ENCODE data around the gene PLEKHA6.

Gene PLEKHA6

DNA sequence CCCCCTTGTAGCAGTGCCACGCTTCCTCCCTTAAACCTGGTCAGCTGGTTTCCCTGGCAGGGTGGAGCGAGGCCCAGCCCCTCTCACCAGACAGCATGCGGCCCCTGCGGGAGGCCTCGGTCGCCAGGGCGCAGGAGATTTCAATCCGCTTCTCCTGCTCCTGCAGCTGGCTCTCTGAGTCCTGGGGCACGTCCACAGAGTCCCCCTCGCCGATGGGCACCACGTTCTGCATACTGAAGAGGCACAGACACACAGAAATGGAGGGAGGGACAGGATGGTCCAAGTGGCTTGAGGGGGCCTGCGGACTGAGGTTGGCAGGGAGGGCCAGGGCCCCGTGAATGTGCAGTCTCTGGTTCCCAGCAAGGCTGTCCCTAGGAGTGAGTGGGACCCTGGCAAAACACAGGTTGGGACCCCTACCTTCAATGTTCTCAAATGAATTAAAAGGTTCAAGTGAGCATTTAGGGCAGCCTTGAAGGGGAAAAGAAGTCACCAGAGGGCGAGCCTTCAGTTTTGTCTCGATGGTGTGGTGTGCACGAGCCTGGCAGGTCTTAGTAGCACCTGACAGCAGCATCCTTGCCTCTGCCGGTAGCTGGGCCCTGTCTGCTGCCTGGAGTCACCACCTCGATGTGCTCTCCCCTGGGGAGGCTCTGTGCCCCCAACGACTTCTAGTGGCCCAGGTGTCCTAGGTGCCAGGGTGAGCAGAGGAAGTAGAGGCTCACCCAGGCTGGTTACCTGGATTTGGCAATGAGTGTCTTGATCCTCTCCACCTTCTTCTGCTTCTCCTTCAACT lies 131.5 kb downstream of the PLEKHA6 start:
- no peak for DNase-seq

DNA sequence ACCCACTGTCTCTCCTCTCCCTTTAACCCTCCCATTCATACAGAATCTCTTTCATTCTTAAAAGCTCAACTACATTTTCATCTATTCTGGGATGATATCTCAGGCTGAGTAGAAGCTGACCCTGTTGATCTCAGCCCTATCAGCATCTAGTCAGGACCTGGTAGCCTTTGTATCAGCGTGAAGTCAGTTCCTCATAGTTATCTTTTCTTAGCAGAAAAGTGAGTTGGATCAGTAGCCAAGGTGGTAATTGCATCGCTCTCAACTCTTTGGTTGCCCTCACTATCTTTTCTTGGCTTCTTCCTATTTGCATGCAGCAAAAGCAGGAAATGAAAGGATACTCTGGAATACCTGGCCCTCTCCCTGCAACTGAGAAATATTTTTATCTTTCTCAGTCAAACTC lies 132.4 kb downstream of the PLEKHA6 start:
- DNase-seq, result no peak

DNA sequence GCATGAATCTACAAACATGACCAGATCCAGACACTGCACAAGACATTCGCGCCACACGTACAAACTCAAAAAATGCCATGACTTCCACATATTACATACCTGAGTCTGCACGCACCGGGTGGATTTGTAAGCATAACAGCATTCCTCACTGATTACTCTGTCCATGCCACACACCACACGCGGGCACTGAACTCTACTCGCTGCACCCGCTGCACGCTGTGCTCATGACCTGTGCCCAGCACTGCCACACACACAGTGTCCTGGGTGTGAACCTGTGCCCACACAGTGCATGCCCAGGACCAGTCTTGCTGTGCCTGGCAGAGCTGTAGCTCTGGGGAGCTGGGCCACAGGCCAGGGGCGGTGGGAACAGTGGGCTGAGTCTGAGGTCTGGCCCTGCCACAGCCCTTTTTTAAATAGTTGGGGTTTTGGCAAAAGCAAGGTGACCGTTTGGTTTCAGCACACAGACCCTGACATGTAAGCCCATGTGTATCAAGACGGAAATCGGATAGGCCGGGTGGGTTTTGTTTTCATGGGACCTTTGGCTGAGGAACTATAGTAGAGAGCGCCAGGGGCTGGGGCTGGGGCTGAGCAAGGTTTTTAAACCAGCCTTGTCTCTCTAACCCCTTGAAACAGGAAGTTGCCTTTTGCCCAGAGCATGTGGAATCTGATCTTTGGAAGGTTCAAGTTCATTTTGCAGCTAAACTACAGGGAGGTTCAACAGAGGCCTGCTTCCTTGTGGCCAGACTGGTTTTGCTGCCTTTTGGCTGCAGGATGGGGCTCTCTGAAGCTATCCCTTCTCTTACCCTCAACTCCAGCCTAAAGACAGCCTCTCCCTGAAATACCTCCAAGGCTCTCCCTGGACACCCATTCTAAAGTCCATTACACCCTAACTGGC lies 133.6 kb downstream of the PLEKHA6 start:
- no peak for DNase-seq

DNA sequence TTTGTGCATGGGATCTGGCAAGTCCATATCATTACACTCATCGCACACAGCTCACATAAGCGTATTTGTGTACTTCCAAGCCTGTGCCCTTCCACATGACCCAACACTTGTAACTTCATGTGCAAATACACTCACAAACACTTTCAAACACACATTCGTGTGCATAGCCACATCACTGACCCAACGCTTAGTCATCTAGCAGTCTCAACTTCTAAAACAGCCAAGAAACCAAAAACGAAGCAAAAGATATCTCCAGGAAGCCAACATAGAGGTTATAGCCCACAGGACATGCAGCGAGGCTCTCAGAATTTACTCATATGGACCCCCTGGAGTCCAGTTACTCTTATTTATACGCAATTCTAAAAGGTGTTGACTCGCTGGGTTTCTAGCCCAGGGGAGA lies 135.1 kb downstream of the PLEKHA6 start:
- DNase-seq, result no peak

DNA sequence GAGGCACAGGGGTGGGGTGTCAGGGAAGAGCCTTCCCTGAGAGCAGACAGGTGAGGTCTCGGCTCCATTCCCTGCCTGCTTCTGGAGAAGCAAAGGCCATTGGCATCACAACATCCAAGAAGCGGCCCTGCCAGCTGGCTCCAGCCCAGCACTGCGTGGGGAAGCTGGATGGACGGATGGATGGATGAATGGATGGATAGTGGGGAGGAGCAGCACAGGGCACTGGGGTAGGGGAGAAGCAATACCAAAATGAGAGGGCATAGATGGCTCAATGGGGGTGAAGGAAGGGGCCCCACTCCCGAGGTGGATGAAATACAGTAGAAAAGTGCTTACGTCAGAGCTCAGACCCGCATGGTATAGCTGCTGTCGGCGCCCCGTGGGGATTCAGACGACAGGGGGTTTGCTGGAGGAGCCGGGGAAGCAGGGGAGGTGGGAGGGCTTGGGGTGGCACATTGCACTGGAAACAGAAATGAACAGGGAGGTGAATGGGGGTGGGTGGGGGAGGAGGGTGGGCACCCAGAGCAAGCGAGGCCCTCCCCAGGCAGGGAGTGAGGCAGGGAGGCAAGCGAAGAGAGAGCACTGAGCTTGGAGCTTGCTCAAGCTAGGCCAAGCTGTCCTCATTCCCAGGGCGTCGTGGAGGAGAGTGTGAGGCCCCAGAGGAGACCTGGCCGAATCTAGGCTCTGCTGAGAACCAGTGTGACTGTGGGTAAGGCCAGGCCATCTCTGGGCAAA lies 136.4 kb downstream of the PLEKHA6 start:
- DNase-seq, result no peak

DNA sequence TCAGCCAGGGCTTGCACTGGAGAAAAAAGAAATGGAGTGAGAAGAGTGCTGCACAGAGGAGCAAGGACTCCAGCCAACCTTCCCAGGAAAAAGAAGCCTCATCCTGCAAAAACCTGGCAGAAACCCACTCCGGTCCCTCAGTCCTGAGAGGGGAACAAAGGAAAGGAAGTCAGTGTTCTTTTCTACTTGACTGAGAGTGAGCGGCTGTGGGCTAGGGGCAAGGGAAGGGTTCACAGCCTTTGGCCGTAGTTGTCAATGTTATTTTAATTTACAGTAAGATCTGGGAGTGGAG lies 137.0 kb downstream of the PLEKHA6 start:
- no peak for DNase-seq

DNA sequence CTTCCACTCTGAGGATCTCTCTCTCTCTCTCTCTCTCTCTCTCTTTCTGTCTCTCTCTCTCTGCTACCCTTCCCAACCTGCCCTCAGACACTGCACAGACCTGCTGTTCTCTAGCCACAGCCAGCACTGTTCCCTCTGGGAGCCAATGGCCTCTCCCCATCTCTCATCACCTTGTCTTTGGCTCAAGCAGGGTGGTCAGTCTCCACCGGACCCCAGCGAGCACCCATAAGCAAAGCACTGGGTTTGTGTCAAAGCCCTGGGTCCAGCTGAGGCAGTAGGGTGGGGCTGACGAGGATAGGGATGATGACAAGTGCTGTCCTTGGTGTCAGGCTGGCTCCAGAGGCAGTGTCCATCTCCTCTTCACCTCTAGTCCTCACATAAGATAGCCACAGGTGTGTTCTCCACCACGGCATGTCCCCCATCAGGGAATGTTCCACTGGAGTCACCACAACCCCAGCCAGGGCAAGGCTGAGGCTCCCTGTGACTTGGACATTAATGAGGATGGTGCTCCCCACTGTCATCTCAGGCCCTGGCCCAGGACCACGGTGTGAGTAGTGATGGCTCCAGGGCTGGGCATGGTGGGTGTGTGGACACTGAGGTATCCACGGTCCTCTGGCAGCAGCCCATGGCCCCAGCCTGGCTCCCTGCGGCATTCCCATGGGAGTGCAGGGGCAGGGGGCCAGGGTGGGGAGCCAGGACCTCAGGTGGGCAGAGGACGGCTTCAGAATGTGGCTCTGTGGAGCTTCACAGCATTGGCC lies 137.5 kb downstream of the PLEKHA6 start:
- no peak for DNase-seq

DNA sequence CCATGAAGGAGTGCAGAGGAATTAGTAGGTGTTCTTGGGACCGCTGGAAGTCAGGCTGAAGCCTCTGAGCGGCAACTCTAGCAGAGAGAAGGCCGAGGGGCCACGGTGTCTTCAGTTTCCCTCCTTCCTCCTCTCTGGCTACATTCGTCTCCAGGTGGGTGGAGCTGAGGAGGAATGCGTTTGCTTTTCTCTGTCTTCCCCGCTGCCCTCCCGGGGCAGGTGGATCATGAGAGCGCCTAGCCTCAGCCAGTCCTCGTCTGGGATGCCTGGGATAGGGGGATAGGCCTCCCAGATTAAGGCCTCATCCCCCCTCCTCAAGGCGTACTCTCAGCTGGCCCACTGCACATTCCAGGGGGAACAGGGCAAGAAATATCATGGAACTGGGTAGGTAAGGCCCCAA lies 138.5 kb downstream of the PLEKHA6 start:
- DNase-seq, result no peak

DNA sequence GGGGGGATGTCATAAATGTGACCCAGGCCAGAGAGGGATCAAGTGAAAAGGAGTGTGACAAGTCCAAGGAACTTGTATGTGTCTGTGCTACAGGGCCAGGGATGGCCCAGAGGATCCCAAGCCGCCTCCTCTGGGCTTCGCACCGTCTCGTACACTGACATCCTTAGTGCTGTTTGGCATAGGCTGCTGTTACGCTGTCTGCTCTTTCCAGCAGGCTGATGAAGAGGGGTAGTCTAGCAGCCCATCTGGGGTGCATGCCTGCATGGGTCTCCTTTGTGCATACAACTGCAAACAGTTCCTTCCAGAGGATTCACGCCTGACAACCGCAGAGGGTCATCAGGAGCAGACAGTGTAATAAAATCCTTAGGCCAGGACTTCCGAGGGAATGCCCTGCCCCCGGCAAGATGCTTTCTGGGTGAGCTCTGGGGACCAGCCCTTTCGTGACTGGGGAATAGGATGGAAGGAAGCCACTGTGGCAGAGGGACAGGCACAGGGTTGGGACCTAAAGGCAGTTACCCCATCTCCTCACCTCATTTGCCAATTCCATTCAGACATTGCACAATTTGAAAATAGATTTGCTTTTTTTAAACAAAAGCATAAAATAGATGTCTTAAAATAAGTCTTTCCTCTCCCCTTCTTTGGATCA lies 139.6 kb downstream of the PLEKHA6 start:
- no peak for DNase-seq

DNA sequence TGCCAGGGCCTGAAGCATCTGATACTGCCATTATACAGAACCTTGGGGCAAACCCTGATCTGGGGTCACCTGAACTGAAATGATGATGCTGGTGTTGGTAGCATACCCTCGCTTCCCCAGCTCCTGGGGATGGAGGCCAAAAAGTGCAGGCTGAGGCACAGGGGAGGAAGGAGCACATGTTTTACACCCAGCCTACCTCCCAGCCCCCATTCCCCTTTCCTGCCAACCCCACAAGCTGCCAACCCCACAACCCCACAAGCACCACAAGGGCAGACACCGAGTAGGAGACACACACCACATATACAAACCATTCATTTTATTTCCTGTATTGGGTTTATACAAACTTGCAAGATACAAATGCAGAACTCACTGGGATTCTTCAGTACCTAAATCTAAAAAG lies 141.2 kb downstream of the PLEKHA6 start:
- no peak for DNase-seq

DNA sequence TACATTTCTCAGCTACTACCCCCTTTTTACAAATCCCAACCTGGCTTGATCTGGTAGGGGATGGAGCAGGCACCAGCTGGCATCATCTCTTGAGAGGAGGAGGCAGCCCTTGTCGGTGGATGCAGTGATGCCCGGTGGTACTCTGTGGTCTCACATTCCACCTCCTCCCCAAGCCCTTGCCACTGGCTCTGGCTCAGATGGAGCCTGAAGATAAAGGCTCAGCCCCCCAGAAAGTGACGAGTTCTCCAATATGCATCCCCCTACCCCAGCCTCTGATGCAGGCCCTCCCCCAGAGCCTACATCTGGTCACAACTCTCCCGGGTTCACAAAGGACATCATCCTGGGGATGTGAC lies 142.1 kb downstream of the PLEKHA6 start:
- DNase-seq, result no peak

DNA sequence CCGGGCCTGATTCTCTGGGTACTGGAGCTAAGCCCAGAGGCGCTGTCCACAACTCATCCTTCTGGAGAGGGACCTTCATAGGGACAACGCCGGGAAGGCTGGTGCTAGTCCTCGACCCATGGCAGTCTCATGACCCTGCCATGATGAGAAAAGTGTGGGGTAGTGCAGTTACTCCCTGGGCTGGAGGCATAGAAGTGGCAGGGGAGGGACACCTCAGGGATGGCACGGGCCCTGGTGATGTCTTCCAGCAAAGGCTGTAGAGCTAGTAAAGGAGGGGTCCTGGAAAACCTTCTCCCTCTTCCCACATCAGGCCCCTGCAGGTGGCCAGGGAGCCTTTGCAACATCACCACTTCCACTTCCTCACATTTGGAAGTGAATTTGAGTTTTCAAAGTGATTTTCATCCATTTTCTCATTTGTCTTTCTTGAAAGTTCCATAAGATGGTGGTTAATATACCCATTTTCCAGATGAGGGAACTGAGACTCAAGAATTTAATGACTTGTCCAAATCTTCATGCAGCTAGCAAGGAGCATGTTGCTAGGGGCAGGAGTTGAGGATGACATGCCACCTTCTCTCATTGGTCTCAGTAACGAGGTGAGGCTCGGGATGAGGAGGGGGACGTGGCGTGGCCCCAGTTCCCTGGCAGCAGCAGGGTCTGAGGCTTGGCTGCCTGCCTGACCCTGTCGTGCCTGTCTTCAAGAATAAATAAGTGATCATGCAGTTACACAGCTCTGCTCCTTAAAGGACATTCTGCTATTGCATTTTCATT lies 142.7 kb downstream of the PLEKHA6 start:
- no peak for DNase-seq

DNA sequence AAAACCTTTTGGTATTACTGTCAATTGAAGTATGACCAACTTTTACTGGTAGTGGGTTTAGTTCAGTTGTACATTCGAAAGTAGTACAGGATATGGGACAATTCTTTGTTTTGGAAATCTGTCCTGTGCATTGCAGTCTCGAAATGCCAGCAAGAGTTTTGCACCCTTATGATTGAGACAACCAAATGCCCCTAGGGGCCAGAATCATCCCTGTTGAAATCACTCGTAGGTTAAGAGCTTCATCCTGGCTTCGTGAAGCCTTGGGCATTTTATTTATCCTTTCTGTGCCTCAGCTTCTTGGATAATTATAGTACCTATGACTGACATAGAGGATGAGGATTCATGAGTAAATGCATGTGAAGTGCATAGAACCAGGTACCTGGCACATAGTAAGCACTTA lies 143.5 kb downstream of the PLEKHA6 start:
- no peak for DNase-seq

DNA sequence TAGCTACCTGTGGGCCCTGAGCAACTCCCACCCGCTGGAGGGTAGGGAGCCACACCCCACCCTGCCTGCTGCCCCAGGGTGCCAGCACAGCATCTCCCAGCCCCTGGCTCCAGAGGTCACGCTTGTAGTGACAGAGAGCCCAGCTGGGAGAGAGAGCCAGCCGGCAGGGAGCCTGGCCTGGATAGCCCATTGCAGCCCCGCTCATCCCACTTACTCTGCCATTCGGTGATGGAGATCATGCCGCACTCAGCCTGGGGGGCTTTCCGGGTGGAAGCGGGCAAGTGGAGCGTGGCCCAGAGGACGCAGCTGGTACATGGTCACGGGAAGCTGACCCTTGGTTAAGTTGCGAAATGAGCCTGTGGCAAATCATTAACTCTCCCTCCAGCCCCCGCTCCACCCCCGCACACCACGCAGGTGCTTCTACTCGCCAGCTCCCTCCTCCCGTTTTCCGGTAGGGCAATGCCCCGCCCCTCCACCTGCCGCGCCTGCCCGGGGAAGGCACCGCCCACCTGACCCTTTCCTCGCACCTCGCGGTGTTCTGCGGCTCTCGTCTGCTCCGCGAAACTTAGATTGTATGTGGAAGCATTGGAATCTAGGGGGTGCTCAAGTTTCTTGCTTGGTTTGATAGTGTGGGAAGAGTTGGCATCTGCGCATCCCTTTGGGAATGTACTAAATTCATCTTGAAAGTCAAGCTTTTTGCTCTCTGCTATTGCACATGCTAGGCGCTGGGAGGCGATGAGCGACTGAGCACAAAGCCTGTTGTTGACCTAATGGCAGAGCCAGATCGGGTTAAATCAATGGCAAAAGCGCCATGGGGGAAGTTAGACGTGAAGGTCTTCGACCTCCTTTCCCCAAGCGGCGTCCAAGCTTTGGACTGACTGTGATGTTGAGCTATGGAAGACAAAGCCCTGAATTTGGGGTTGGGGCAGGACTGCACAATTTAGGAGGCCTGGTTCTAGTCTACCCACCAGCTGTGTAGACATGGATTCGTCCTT lies 145.8 kb downstream of the PLEKHA6 start, which contains the start of gene GOLT1A:
GOLT1A (minus strand) TSS at position 321 of the 995 bp plus-strand sequence; CDS start at position 239, 82 bp downstream.
- peak; percentile 19 for DNase-seq

DNA sequence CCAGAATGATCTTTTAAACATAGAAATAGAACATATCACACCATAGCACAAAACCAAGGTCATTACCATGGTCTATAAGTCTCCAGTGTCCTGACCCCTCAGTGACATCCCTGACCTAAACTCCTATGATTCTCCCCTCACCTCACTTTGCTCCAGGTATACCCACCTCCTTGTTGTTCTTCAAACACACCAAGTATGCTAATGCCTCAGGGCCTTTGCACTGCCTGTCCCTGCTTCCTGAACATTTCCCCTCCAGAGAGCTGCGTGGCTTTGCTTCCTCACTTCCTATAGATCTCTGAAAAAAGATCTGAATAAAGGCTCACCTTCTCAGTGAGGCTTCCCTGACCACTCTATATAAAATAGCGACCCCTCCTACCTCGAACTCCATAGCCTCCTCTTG lies 147.0 kb downstream of the PLEKHA6 start:
- DNase-seq, result no peak

DNA sequence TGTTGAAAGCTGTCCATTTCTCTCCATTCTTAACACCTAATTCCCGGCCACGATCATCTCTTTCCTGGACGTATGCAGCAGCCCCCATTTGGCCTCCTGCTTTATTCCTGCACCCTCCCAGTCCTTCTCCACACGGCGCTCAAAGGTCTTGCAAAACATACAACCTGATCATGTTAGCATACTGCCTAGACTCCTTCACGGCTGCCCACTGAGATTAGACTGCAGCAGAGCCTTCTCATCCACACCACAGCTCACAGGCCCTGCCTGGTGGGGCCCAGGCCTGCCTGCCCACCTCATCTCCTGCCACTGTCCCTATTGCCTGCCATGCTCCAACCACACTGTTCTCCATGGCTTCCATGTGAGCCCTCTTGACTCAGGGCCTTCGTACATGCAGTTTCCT lies 148.7 kb downstream of the PLEKHA6 start:
- DNase-seq, result no peak

DNA sequence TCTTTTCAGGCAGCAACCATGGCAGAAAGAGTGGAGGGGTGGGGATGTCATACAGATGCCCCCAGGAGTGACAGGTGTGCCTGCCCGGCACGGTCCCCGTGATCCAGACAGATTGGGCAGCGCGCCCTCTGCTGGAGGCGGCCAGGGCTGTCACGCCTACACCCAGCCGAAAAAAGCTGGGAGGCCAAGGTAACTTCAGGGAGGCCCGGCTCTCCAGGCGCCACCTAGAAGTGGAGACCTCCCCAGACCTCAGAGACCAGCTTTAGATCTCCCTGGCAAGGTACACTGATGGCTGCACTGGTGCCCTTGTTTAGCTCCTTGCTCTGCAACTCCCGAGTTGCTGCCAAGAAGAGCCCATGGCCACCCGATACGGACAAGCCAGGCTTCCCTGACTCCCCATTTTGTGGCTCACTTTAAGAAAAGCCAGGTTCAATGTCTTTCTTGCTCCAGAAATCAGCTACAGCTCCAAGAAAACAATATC lies 152.6 kb downstream of the PLEKHA6 start:
- peak; percentile 55 for DNase-seq

DNA sequence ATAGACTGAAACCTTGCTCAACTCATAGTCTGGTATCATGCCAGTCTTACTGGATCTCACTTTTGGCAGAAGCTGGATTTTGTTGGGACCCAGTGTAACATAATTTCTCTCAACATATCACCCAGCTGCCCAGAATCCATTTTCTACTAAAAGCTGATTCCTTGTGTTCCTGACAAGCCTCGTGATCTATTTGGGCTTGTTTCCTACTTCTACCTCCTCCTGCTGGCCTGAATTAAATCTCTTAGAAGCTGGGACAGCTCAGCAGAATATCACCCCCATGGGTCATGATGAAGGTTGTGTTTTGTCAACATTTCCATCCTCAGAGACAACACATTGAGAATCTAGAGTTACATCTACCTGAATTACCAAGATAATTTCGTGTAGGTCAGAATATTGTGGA lies 153.6 kb downstream of the PLEKHA6 start:
- DNase-seq, result no peak

DNA sequence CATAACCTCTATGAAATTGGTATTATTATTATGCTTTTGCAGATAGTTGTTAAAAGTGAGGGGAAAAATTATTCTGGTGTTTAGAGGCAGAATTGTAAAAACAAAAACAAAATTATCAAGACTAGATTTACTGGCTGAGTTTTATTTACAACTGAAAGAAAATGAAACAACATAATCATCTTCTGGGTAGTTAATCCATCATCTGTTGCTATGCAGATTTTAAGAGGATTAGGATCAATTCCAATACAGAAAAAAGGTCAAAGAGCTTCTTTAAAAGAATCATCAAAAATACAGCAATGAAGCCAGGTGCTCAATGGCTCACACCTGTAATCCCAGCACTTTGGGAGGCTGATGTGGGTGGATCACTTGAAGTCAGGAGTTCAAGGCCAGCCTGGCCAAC lies 154.2 kb downstream of the PLEKHA6 start:
- DNase-seq, result no peak

DNA sequence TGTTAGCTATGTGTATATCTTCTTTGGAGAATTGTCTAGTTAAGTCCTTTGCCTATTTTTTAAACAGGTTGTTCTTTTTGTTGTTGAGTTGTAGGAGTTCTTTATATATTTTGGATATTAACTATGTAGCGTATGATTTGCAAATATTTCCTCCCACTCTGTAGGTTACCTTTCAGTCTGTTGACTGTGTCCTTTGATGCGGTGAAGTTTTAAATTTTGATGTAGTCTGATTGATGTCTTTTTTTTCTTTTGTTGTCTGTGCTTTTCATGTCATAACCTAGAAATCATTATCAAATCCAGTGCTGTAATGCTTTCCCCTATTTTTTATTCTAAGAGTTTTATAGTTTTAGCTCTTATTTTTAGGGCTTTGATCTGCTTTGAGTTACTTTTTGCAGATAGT lies 154.8 kb downstream of the PLEKHA6 start:
- no peak for DNase-seq

Measured in stimulated activated naive CD4-positive, alpha-beta T cell treated with Interleukin-2 at 50 U/mL for 16 hours (primary cell).